GM18511 (cell line): ENCODE data around the gene PLCB3.

Source experiments
- ATAC-seq: cut with Tn5 transposase; IDR thresholded peaks from one replicate; pipeline ENCODE4 v1.9.1; 2021; ENCODE audit warnings: mild to moderate bottlenecking, moderate library complexity; ENCODE audit not compliant: unreplicated experiment

Gene PLCB3

GRCh38 chr11:64220798-64221197, 30.5 kb upstream of the PLCB3 start:
- ATAC-seq: no peak

- no peak for ATAC-seq
These were observed 28.7 kb upstream of the PLCB3 start for GRCh38 chr11:64222651-64223000.

- no peak for ATAC-seq
These were observed 28.2 kb upstream of the PLCB3 start for GRCh38 chr11:64223001-64223651.

- no peak for ATAC-seq
These were observed 27.0 kb upstream of the PLCB3 start for GRCh38 chr11:64224151-64224890.

GRCh38 chr11:64224891-64225607, 26.3 kb upstream of the PLCB3 start:
- ATAC-seq: no peak

- peak; percentile 55 for ATAC-seq
These were observed 25.5 kb upstream of the PLCB3 start, which contains the start of the genes NUDT22 and TRPT1 for GRCh38 chr11:64225608-64226506. Gene NUDT22, plus strand, starts transcription at chr11:64226274. Its CDS starts 379 bp downstream, at chr11:64226653. Gene TRPT1, minus strand, starts transcription at chr11:64226186. Its CDS starts 326 bp downstream, at chr11:64225860.

GRCh38 chr11:64226507-64227051, 24.8 kb upstream of the PLCB3 start:
- peak; percentile 38 for ATAC-seq

GRCh38 chr11:64227405-64227956, 23.8 kb upstream of the PLCB3 start:
- no peak for ATAC-seq

GRCh38 chr11:64229090-64229743, 22.1 kb upstream of the PLCB3 start:
- ATAC-seq: no peak

- ATAC-seq: no peak
These were observed 21.6 kb upstream of the PLCB3 start for GRCh38 chr11:64229744-64230170.

GRCh38 chr11:64230171-64230984, 21.0 kb upstream of the PLCB3 start, which contains the start of gene DNAJC4:
Gene DNAJC4, plus strand, starts transcription at chr11:64230548. Its CDS starts 307 bp downstream, at chr11:64230855.
- ATAC-seq: peak; percentile 46

- no peak for ATAC-seq
These were observed 20.4 kb upstream of the PLCB3 start for GRCh38 chr11:64230985-64231365.

- ATAC-seq: no peak
These were observed 19.8 kb upstream of the PLCB3 start for GRCh38 chr11:64231546-64231945.

- ATAC-seq: no peak
These were observed 19.0 kb upstream of the PLCB3 start for GRCh38 chr11:64232182-64232966.

GRCh38 chr11:64232967-64233315, 18.4 kb upstream of the PLCB3 start:
- no peak for ATAC-seq

GRCh38 chr11:64233913-64234586, 17.3 kb upstream of the PLCB3 start, which contains the start of gene VEGFB:
Gene VEGFB, plus strand, starts transcription at chr11:64234584. Its CDS starts 250 bp downstream, at chr11:64234834.
- ATAC-seq: peak; percentile 40

- peak; percentile 43 for ATAC-seq
These were observed 16.5 kb upstream of the PLCB3 start for GRCh38 chr11:64234647-64235379.
